Cardiac muscle cell (in vitro differentiated cells and primary cell): ENCODE results near the gene GPC4. TPM values are rescaled to one million over a fixed set of nuclear protein-coding genes. Genes with fewer than 3 reads are reported as not detected.

ENCODE experiments used
- DNase-seq, 2 donors: peaks; one replicate each; pipeline versions ENCODE4 v3.0.0 to v3.0.0-alpha.2; 2010 to 2017; ENCODE audit warnings: low read depth in 1 of 2, low spot score in 1 of 2
- H3K27ac ChIP-seq: fragments of 200-600 bp; sonication (generic); 2 replicates; pipeline ENCODE4 v1.5.1; 2016
- H3K27me3 ChIP-seq: fragments of 200-600 bp; sonication (generic); 2 replicates; pipeline ENCODE4 v1.6.0; 2016; ENCODE audit warnings: control low read depth
- H3K36me3 ChIP-seq: fragments of 200-600 bp; sonication (generic); 2 replicates; pipeline ENCODE4 v1.5.1; 2016; ENCODE audit warnings: control low read depth
- H3K4me1 ChIP-seq: fragments of 200-600 bp; sonication (generic); 2 replicates; pipeline ENCODE4 v1.8.1; 2017; ENCODE audit warnings: low read depth, mild to moderate bottlenecking, mixed run types
- H3K4me3 ChIP-seq: fragments of 200-600 bp; sonication (generic); 2 replicates; pipeline ENCODE4 v1.5.1; 2016; ENCODE audit warnings: mild to moderate bottlenecking
- H3K9me3 ChIP-seq: fragments of 200-600 bp; sonication (generic); 2 replicates; pipeline ENCODE4 v1.5.1; 2017; ENCODE audit warnings: low read depth, mild to moderate bottlenecking, control low read depth
- CTCF ChIP-seq: IDR thresholded peaks from 2 replicates; pipeline ENCODE4 v1.5.1; 2012; ENCODE audit warnings: low read depth, mild to moderate bottlenecking, low read length
- polyA plus RNA-seq: library from polyadenylated mRNA; unstranded; fragments of >200 nt; fragmentation: Nextera tagmentation; extraction: Ambion mirVana; gene quantifications from 2 replicates; pipeline ENCODE4 v1.2.1, GENCODE V29; 2016
- total RNA-seq: library from RNA; depleted of rRNA; stranded (reverse); fragments of >200 nt; gene quantifications from 2 replicates; pipeline ENCODE4 v1.2.3, GENCODE V29; 2016

GPC4 gene
- total and polyA plus RNA-seq, 2 experiments from 2014 or later = 13.1 to 17.3 TPM

DNA sequence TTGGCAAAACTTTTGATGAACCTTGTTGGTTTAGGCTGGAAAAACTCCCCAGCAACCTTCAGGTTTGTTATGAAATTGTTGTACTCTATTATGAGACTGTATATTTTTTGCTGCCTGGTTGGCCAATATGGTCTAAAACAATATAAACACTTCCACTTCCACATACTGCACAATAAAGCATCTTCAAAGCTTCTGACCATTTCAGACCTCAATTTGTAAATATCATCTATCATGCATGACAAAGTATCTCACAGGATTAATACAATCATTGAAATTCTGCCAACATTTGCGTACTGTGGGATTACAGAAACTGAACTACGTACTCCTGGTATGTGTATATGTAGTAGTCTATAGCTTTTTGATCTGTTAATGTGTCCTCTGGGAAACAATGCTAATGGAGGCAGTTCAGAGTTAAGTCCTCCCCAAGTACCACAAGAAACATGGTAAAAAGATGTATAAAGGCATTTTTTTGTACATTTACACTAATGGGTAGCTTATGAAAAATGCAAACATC lies 40.4 kb downstream of the GPC4 start:
- Histone ChIP-seq H3K27ac (no peak overlapping the region), H3K4me3 (no peak overlapping the region), H3K9me3 (no peaks in the 10 kb centered on the region), H3K4me1 (peaks cover 36% of the 10 kb centered on the region), H3K27me3 (no peaks in the 10 kb centered on the region), H3K36me3 (no peaks in the 10 kb centered on the region)
- no peak for DNase-seq
- TF ChIP-seq CTCF = no peak

GRCh38 chrX:133373386-133374079 lies 41.8 kb downstream of the GPC4 start:
- Histone ChIP-seq H3K36me3 (no peaks in the 10 kb centered on the region), H3K4me1 (peaks cover 36% of the 10 kb centered on the region), H3K4me3 (no peak overlapping the region), H3K9me3 (no peaks in the 10 kb centered on the region), H3K27ac (no peak overlapping the region), H3K27me3 (no peaks in the 10 kb centered on the region)
- TF ChIP-seq CTCF = no peak
- DNase-seq = no peak

GRCh38 chrX:133370696-133371275 lies 44.5 kb downstream of the GPC4 start:
- TF ChIP-seq CTCF = no peak
- H3K4me1 ChIP-seq = peaks cover 29% of the 10 kb centered on the region
- H3K4me3 ChIP-seq = no peak overlapping the region
- no peaks in the 10 kb centered on the region for H3K36me3 ChIP-seq
- no peak overlapping the region for H3K27ac ChIP-seq
- no peaks in the 10 kb centered on the region for H3K27me3 ChIP-seq
- H3K9me3 ChIP-seq = no peaks in the 10 kb centered on the region
- DNase-seq = no peak

DNA sequence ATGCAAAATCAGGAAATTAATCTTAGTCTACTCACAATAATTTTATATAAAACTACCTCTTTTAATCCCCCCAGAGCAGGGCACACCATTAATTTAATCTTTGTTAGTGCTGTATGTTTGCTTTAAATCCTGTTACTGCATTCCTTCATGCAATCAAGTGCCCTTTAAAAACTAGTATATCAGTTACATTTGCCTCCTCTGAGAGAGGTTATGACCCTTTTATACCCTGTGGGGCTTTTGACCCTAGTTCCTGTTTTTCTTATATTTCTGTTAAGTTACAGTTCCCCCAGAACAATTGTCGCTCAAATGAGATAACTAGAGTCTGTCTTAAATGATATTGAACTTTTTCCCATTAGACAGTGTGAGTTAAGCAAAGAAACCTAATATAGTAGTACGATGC lies 46.2 kb downstream of the GPC4 start:
- Histone ChIP-seq H3K27ac (no peak overlapping the region), H3K9me3 (no peaks in the 10 kb centered on the region), H3K4me1 (peaks cover 18% of the 10 kb centered on the region), H3K27me3 (no peaks in the 10 kb centered on the region), H3K36me3 (no peaks in the 10 kb centered on the region), H3K4me3 (no peak overlapping the region)
- TF ChIP-seq CTCF = no peak
- no peak for DNase-seq

DNA sequence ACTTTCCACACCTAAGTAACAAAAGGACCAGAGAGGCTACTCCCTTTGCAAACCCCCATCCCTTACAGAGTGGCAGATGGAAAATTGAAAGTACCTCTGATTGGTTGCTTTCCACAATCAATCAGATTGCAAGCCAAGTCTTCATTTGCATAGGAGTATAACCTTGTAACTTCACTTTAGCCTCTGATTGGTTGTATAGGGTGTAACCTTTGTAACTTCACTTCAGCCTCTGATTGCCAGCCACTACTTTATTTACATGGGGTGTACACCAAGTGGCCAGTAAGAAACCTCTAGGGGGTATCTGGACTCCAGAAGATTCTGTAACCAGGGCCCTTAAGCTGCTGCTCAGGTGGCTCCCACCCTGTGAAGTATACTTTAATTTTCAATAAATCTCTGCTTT lies 48.6 kb downstream of the GPC4 start:
- Histone ChIP-seq H3K4me1 (no peaks in the 10 kb centered on the region), H3K27ac (no peak overlapping the region), H3K4me3 (no peak overlapping the region), H3K9me3 (no peaks in the 10 kb centered on the region), H3K27me3 (no peaks in the 10 kb centered on the region), H3K36me3 (no peaks in the 10 kb centered on the region)
- TF ChIP-seq CTCF = no peak
- no peak for DNase-seq
